Fibroblast of the aortic adventitia (primary cell): ENCODE data around the gene KRT4. TPM values are rescaled to one million over a fixed set of nuclear protein-coding genes. Genes with fewer than 3 reads are reported as not detected.

Source experiments
- DNase-seq: peaks from one replicate; pipeline ENCODE4 v3.0.0-alpha.2; 2010; ENCODE audit warnings: low read depth
- H3K4me3 ChIP-seq: 2 replicates; pipeline ENCODE4 v1.5.1; 2011; ENCODE audit warnings: low read depth, mild to moderate bottlenecking, control low read depth, low read length, moderate library complexity
- CTCF ChIP-seq: IDR thresholded peaks from 2 replicates; pipeline ENCODE4 v1.5.1; 2011; ENCODE audit warnings: mild to moderate bottlenecking, low read length, control low read depth, inconsistent platforms; ENCODE audit not compliant: insufficient read depth
- total RNA-seq: library from RNA; depleted of rRNA; stranded (reverse); fragments of >200 nt; gene quantifications from 2 replicates; pipeline ENCODE4 v1.2.3, GENCODE V29; 2012; ENCODE audit warnings: low replicate concordance

The KRT4 gene
- total RNA-seq, 1 donor = not detected

GRCh38 chr12:52787324-52788191 is 26.4 kb downstream of the KRT4 start:
- TF ChIP-seq CTCF = no peak
- DNase-seq = no peak
- H3K4me3 ChIP-seq = no peak overlapping the region

- DNase-seq = no peak
- H3K4me3 ChIP-seq = no peak overlapping the region
- no peak for TF ChIP-seq CTCF
Measured at GRCh38 chr12:52784909-52785308, 29.0 kb downstream of the KRT4 start.

GRCh38 chr12:52783563-52784316 is 30.2 kb downstream of the KRT4 start:
- no peak overlapping the region for H3K4me3 ChIP-seq
- TF ChIP-seq CTCF = no peak
- DNase-seq = no peak

- H3K4me3 ChIP-seq = no peak overlapping the region
- TF ChIP-seq CTCF = no peak
- DNase-seq = no peak
Measured at GRCh38 chr12:52782502-52782901, 31.4 kb downstream of the KRT4 start.

GRCh38 chr12:52781399-52782082 is 32.4 kb downstream of the KRT4 start:
- no peak for DNase-seq
- no peak overlapping the region for H3K4me3 ChIP-seq
- TF ChIP-seq CTCF = no peak

- no peak overlapping the region for H3K4me3 ChIP-seq
- TF ChIP-seq CTCF = no peak
- DNase-seq = no peak
Measured at GRCh38 chr12:52779914-52780313, 34.0 kb downstream of the KRT4 start.
